IgD-negative memory B cell (primary cell): ENCODE measurements around the gene PCLAF. TPM values are rescaled to one million over a fixed set of nuclear protein-coding genes. Genes with fewer than 3 reads are reported as not detected.
"Not testable (repeated sequence)": the region's sequence is repeated elsewhere in the genome, so short reads cannot be mapped to it uniquely, and the experiment has no call there.

Experiments used
- H3K27ac Mint-ChIP-seq, 3 donors: one replicate each; pipeline ENCODE4 v1.8.0; 2020 to 2022; ENCODE audit warnings: mild to moderate bottlenecking in 3 of 3, mixed read lengths in 3 of 3, moderate library complexity in 1 of 3
- H3K27me3 Mint-ChIP-seq: one replicate; pipeline ENCODE4 v1.8.0; 2021; ENCODE audit warnings: mixed read lengths
- H3K36me3 Mint-ChIP-seq: one replicate; pipeline ENCODE4 v1.8.0; 2020; ENCODE audit warnings: mild to moderate bottlenecking, mixed read lengths
- H3K4me1 Mint-ChIP-seq, 3 donors: one replicate each; pipeline ENCODE4 v1.8.0; 2020 to 2022; ENCODE audit warnings: mixed read lengths in 3 of 3, mild to moderate bottlenecking in 1 of 3
- H3K4me3 Mint-ChIP-seq, 4 donors: one replicate each; pipeline ENCODE4 v1.8.0; 2020 to 2022; ENCODE audit warnings: mild to moderate bottlenecking in 4 of 4, mixed read lengths in 4 of 4, moderate library complexity in 3 of 4
- H3K9me3 Mint-ChIP-seq, 3 donors: one replicate each; pipeline ENCODE4 v1.8.0; 2020 to 2021; ENCODE audit warnings: mixed read lengths in 3 of 3, mild to moderate bottlenecking in 1 of 3
- polyA plus RNA-seq: library from polyadenylated mRNA; unstranded; fragments of 300-500 nt; fragmentation: Illumina TruSeq; gene quantifications from one replicate; pipeline ENCODE4 v1.2.3, GENCODE V29; 2021

The PCLAF gene
- polyA plus RNA-seq, 1 donor from 2014 or later, result 1.4 TPM

- peaks cover 3% of the 10 kb centered on the region for H3K36me3 Mint-ChIP-seq
- no peak overlapping the region for H3K27ac Mint-ChIP-seq
- H3K27me3 Mint-ChIP-seq, result no peaks in the 10 kb centered on the region
- no peak overlapping the region for H3K4me3 Mint-ChIP-seq
- H3K4me1 Mint-ChIP-seq, result peaks cover 2 to 11% (median 7%) of the 10 kb centered on the region in 3 donors
- no peaks in the 10 kb centered on the region for H3K9me3 Mint-ChIP-seq
Observed at GRCh38 chr15:64348455-64348854, 32.8 kb downstream of the PCLAF start.

- not testable (repeated sequence) for H3K27ac Mint-ChIP-seq, H3K9me3 Mint-ChIP-seq, H3K4me1 Mint-ChIP-seq, H3K36me3 Mint-ChIP-seq, H3K27me3 Mint-ChIP-seq
- peak overlapping the region in 1 of 4 donors; percentile 28 for H3K4me3 Mint-ChIP-seq
Observed at GRCh38 chr15:64346242-64346641, 35.0 kb downstream of the PCLAF start.

- H3K9me3 Mint-ChIP-seq, result no peaks in the 10 kb centered on the region
- H3K27me3 Mint-ChIP-seq, result no peaks in the 10 kb centered on the region
- no peak overlapping the region for H3K27ac Mint-ChIP-seq
- H3K4me1 Mint-ChIP-seq, result peaks cover 2 to 11% (median 10%) of the 10 kb centered on the region in 3 donors
- H3K4me3 Mint-ChIP-seq, result no peak overlapping the region
- peaks cover 4% of the 10 kb centered on the region for H3K36me3 Mint-ChIP-seq
Observed at GRCh38 chr15:64344651-64345294, 36.5 kb downstream of the PCLAF start.

GRCh38 chr15:64343841-64344240, 37.4 kb downstream of the PCLAF start:
- no peak overlapping the region for H3K4me3 Mint-ChIP-seq
- H3K27ac Mint-ChIP-seq, result no peak overlapping the region
- H3K27me3 Mint-ChIP-seq, result no peaks in the 10 kb centered on the region
- peaks cover 2 to 11% (median 10%) of the 10 kb centered on the region in 3 donors for H3K4me1 Mint-ChIP-seq
- H3K9me3 Mint-ChIP-seq, result no peaks in the 10 kb centered on the region
- peaks cover 4% of the 10 kb centered on the region for H3K36me3 Mint-ChIP-seq

GRCh38 chr15:64343222-64343621, 38.0 kb downstream of the PCLAF start:
- Mint-ChIP-seq H3K9me3 (no peaks in the 10 kb centered on the region), H3K4me3 (no peak overlapping the region), H3K27ac (no peak overlapping the region), H3K27me3 (no peaks in the 10 kb centered on the region), H3K36me3 (peaks cover 4% of the 10 kb centered on the region), H3K4me1 (peaks cover 1 to 11% (median 7%) of the 10 kb centered on the region in 3 donors)

GRCh38 chr15:64341961-64342360, 39.3 kb downstream of the PCLAF start:
- Mint-ChIP-seq H3K4me1 (peaks cover 1 to 18% (median 7%) of the 10 kb centered on the region in 3 donors), H3K27ac (no peak overlapping the region)

GRCh38 chr15:64340355-64340754, 40.9 kb downstream of the PCLAF start:
- peaks cover 2% of the 10 kb centered on the region for H3K36me3 Mint-ChIP-seq
- H3K9me3 Mint-ChIP-seq, result no peaks in the 10 kb centered on the region
- H3K27ac Mint-ChIP-seq, result no peak overlapping the region
- H3K27me3 Mint-ChIP-seq, result no peaks in the 10 kb centered on the region
- peaks cover 1 to 22% (median 8%) of the 10 kb centered on the region in 3 donors for H3K4me1 Mint-ChIP-seq
- no peak overlapping the region for H3K4me3 Mint-ChIP-seq

More at GRCh38 chr15:64341961-64342360, 39.3 kb downstream of the PCLAF start:
- peaks cover 4% of the 10 kb centered on the region for H3K36me3 Mint-ChIP-seq
- no peaks in the 10 kb centered on the region for H3K27me3 Mint-ChIP-seq
- H3K9me3 Mint-ChIP-seq, result no peaks in the 10 kb centered on the region
- no peak overlapping the region for H3K4me3 Mint-ChIP-seq

- no peaks in the 10 kb centered on the region for H3K9me3 Mint-ChIP-seq
- peaks cover 6% of the 10 kb centered on the region for H3K36me3 Mint-ChIP-seq
- no peaks in the 10 kb centered on the region for H3K27me3 Mint-ChIP-seq
- H3K4me3 Mint-ChIP-seq, result no peak overlapping the region
- H3K4me1 Mint-ChIP-seq, result peaks cover 10 to 21% (median 13%) of the 10 kb centered on the region in 3 donors
- H3K27ac Mint-ChIP-seq, result no peak overlapping the region
Observed at GRCh38 chr15:64337761-64338160, 43.5 kb downstream of the PCLAF start.

GRCh38 chr15:64333986-64334929, 47.0 kb downstream of the PCLAF start:
- H3K27me3 Mint-ChIP-seq, result no peaks in the 10 kb centered on the region
- peaks cover 10 to 17% (median 13%) of the 10 kb centered on the region in 3 donors for H3K4me1 Mint-ChIP-seq
- H3K9me3 Mint-ChIP-seq, result no peaks in the 10 kb centered on the region
- H3K27ac Mint-ChIP-seq, result peak overlapping the region in 1 of 3 donors; percentile 37
- peaks cover 3% of the 10 kb centered on the region for H3K36me3 Mint-ChIP-seq
- H3K4me3 Mint-ChIP-seq, result no peak overlapping the region

GRCh38 chr15:64333516-64333915, 47.7 kb downstream of the PCLAF start:
- Mint-ChIP-seq H3K36me3 (peaks cover 3% of the 10 kb centered on the region), H3K4me1 (peaks cover 8 to 17% (median 13%) of the 10 kb centered on the region in 3 donors), H3K27me3 (no peaks in the 10 kb centered on the region), H3K9me3 (no peaks in the 10 kb centered on the region), H3K27ac (no peak overlapping the region), H3K4me3 (no peak overlapping the region)

GRCh38 chr15:64331668-64332067, 49.6 kb downstream of the PCLAF start:
- H3K27me3 Mint-ChIP-seq, H3K27ac Mint-ChIP-seq, H3K9me3 Mint-ChIP-seq, H3K4me3 Mint-ChIP-seq, H3K36me3 Mint-ChIP-seq: not testable (repeated sequence)
- H3K4me1 Mint-ChIP-seq, result peaks cover 8 to 10% (median 10%) of the 10 kb centered on the region in 3 donors

- not testable (repeated sequence) for H3K27me3 Mint-ChIP-seq, H3K9me3 Mint-ChIP-seq, H3K4me1 Mint-ChIP-seq, H3K4me3 Mint-ChIP-seq, H3K27ac Mint-ChIP-seq, H3K36me3 Mint-ChIP-seq
Observed at GRCh38 chr15:64326975-64327374, 54.3 kb downstream of the PCLAF start.

- not testable (repeated sequence) for H3K36me3 Mint-ChIP-seq, H3K27me3 Mint-ChIP-seq, H3K9me3 Mint-ChIP-seq, H3K4me3 Mint-ChIP-seq, H3K4me1 Mint-ChIP-seq, H3K27ac Mint-ChIP-seq
Observed at GRCh38 chr15:64326458-64326857, 54.8 kb downstream of the PCLAF start.

- Mint-ChIP-seq H3K4me3 (no peak overlapping the region), H3K27ac (no peak overlapping the region), H3K36me3 (no peaks in the 10 kb centered on the region), H3K9me3 (no peaks in the 10 kb centered on the region), H3K27me3 (no peaks in the 10 kb centered on the region), H3K4me1 (peaks cover 0 to 5% (median 1%) of the 10 kb centered on the region in 3 donors)
Observed at GRCh38 chr15:64324165-64324877, 56.9 kb downstream of the PCLAF start.

GRCh38 chr15:64315216-64315615, 66.0 kb downstream of the PCLAF start:
- no peaks in the 10 kb centered on the region for H3K9me3 Mint-ChIP-seq
- H3K4me3 Mint-ChIP-seq, result no peak overlapping the region
- peaks cover 5 to 14% (median 12%) of the 10 kb centered on the region in 3 donors for H3K4me1 Mint-ChIP-seq
- H3K27ac Mint-ChIP-seq, result peak overlapping the region in 1 of 3 donors; percentile 83
- H3K27me3 Mint-ChIP-seq, result no peaks in the 10 kb centered on the region
- H3K36me3 Mint-ChIP-seq, result peaks cover 4% of the 10 kb centered on the region
